HG03060 (cell line): ENCODE results near the gene APOL1.
"Not testable (repeated sequence)": the region's sequence is repeated elsewhere in the genome, so short reads cannot be mapped to it uniquely, and the experiment has no call there.

ENCODE experiments used
- ATAC-seq: cut with Tn5 transposase; IDR thresholded peaks from one replicate; pipeline ENCODE4 v1.9.1; 2021; ENCODE audit warnings: low read depth, moderate number of reproducible peaks; ENCODE audit not compliant: unreplicated experiment

APOL1 gene

DNA sequence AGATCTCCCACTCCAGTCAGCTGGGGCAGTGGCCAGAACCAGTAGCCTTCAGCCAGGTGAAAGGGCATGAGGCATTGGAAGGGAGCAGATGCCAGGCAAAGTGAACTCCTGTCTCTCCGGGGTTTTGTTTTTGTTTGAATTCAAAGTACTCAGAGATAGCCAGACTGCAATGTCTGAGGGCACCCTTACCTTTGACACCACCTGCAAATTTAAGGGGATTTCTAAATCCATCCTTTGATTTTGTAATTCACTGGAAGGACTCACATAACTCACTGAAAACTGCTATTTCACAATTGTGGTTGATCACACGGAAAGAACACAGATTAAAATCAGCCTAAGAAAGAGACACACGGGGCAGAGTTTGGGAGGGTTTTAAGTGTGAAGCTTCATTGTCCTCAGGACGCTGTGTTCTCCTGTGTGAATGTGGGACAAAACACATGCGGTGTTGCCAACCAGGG is 10.3 kb downstream of the APOL1 start:
- not testable (repeated sequence) for ATAC-seq

DNA sequence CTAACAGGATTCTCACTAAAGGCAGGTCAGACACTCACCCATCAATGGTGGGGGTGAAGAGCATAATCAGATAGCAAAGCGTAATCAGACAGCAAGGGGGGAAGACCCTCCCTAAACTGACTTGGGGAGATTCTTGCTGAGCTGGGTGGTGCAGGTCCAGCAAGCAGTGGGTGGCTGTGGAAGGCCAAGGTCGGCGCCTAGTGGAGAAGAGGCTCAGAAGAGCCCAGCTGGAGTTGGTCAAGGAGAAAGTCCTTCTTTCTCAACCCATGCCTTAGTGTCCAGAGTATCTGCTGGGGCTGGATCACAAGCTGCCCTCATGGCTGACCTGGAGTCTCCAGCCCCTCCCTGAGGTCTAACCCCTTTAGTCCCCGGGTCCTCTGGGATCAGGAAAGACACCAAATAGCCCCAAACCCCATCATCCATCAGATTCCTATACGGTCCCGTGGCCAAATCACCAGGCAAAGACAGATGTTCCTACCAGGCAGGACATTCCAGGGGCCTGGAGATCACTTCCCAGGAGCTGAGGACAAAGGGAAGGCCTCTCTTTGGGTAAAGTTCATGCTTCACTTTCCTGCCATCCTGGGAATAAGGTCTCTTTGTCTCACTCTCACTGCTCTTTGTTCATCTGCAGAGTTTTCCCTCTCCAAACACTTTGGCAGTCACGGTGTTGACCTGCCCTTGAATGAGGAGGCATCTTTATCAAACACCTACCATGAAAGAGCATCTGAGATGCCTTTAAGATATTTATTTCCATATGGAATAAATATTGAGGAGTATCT is 11.1 kb downstream of the APOL1 start:
- ATAC-seq, result not testable (repeated sequence)

DNA sequence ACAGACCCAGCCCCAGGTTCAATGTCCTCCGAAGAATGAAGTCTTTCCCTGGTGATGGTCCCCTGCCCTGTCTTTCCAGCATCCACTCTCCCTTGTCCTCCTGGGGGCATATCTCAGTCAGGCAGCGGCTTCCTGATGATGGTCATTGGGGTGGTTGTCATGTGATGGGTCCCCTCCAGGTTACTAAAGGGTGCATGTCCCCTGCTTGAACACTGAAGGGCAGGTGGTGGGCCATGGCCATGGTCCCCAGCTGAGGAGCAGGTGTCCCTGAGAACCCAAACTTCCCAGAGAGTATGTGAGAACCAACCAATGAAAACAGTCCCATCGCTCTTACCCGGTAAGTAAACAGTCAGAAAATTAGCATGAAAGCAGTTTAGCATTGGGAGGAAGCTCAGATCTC is 14.1 kb downstream of the APOL1 start:
- no peak for ATAC-seq

GRCh38 chr22:36267896-36268485 is 15.1 kb downstream of the APOL1 start:
- ATAC-seq, result no peak

GRCh38 chr22:36271231-36271630 is 18.3 kb downstream of the APOL1 start:
- not testable (repeated sequence) for ATAC-seq

- ATAC-seq, result not testable (repeated sequence)
Observed at GRCh38 chr22:36271951-36272350, 19.0 kb downstream of the APOL1 start.

GRCh38 chr22:36274531-36274930 is 21.6 kb downstream of the APOL1 start:
- no peak for ATAC-seq

- no peak for ATAC-seq
Observed at GRCh38 chr22:36277482-36278291, 24.8 kb downstream of the APOL1 start.

DNA sequence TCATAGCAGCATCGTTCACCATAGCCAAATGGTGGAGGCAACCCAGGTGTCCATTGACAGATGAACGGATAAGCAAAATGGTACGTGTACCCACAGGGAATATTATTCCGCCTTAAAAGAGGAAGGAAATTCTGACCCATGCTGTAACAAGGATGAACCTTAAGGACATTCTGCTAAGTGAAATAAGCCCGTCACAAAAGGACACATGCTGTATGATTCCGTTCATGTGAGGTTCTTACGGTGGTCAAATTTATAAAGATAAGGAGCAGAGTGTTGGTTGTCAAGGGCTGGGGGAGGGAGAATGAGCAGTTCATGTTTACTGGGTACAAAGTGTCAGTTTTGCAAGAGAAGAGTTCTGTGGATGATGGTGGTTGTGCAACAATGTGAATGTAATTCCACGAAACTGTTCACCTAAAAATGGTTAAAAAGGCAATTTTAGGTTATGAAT is 26.3 kb downstream of the APOL1 start:
- no peak for ATAC-seq

DNA sequence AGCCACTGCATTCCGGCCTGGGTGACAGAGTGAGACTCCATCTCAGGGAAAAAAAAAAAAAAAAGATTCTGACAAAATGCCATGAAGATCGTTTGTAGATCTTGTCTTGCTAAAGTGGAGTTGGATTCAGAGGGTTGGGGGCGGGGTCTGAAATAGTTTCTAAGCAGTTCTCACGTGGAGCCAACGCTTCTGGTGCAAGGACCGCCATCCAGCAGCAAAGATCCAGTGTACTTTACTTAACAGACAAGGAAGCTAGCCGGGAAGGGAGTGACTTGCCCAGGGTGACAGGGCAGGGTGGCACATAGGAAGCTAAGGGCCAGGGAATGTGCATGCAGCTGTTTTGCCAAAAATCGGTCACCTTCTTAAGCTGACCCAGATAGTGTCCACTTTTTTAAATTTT is 27.4 kb downstream of the APOL1 start:
- ATAC-seq, result no peak

DNA sequence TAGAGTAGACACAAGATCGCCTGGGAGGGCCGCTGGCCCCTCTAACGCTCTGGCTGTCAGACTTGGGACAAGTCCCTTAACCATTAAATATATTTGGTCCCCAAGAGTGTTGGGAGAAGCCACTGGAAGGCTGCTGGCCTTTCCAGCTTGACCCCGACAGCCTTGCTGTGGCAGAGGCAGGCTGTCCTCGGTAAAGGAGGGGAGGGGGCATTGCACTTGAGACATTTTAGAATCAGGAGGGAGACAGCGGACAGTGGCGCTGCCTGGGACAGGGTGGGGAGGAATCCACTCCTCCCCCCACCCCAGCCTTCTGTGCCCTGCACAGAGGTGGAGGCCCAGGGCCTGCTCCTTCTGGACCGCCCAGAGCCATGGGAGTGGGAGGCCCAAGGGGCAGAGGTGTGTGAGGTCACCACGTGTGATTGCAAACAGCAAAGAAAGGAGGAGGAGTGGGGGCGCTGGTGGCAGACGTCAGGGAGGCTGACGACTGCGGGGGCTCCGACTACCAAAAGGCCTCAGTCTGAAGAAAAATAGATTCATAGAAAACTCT is 28.9 kb downstream of the APOL1 start:
- no peak for ATAC-seq

- no peak for ATAC-seq
Observed at GRCh38 chr22:36282328-36282831, 29.4 kb downstream of the APOL1 start.

GRCh38 chr22:36284171-36284571 is 31.2 kb downstream of the APOL1 start:
- no peak for ATAC-seq

DNA sequence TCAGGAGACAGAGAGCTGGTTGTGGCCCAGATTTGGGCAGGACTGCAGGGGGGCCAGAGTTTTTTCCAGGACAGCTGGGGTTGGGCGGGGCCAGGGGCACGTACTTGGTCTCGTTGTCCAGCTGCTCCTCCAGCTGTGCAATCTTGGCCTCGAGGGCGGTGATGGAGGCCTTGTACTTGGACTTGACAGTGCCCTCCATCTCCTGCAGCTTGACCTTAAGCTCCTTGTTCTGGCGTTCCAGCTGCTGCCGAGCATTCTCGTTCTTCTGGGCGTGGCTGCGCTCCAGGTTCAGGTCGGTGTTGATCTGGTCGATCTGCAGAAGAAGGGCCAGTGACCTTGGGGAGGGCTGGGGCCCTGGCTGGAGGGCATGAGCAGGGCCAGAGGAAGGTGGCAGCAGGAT is 32.1 kb downstream of the APOL1 start:
- ATAC-seq, result no peak

DNA sequence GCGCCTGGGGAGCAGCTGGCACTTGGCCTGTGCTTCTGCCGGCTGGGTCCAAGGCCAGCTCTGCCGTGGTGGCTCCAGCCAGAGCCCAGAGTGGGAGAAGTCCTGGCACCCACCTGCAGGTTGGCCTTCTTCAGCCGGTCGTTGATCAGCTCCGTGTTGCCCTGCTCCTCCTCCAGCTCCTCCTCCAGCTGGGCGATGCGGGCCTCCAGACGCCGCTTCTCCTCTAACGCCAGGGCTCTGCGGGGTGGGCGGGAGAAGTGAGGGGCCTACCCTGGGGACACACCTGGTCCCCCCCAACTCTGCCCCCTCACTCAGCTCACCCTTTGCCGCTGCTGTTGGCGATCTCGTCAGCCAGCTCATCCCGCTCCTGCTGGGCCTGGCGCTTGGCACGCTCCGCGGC is 32.6 kb downstream of the APOL1 start:
- no peak for ATAC-seq

DNA sequence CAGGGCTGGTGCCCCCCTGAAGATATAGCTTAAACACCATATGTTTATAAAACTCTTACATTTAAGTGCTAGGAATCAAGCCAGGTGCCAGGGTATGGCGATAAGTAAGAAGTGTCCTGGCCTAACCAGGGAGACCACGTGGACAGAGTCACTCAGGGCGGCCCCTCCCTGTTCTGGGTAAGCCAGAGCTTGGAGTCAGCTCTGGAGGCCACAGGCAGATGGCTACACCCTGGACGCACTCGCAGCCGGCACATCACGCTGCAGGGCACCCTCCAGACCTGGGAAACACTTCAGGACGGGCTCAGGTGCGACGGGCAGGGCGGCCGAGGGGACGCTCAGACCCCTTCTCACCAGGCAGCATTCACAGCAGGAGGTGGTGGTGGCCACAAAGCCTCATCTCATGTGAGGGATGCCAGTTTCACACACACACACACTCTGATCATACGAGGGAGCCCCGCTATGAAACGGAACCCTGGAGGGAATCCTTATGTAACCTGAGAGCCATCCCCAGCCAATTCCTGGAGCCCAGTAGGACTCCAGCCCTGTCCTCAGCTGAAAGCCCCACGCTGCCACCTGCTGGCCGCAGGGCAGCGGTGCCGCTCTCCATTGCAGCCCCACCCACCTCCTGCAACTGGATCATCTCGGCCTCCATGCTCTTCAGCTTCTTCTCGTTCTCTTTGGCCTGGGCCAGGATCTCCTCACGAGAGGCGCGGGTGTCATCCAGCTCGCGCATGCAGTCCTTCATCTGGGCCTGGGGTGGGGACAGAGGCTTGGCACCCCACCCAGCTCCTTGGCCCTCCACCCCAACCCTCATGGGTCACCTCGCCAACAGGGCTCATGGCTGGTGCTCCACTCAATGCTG is 33.4 kb downstream of the APOL1 start:
- ATAC-seq, result no peak

GRCh38 chr22:36287881-36288515 is 35.1 kb downstream of the APOL1 start:
- no peak for ATAC-seq

- no peak for ATAC-seq
Observed at GRCh38 chr22:36288571-36289405, 35.9 kb downstream of the APOL1 start.
